Heart right ventricle (tissue), 16 donors: ENCODE results near the gene PLA2G2C. TPM values are rescaled to one million over a fixed set of nuclear protein-coding genes. Genes with fewer than 3 reads are reported as not detected.

Source experiments
- ATAC-seq, 8 donors: fragments of 200-7000 bp; cut with Tn5 transposase; one replicate each; pipeline ENCODE4 v1.9.1; 2020; ENCODE audit warnings: mild to moderate bottlenecking in 8 of 8, moderate library complexity in 8 of 8, moderate number of reproducible peaks in 1 of 8
- DNase-seq, 2 donors: peaks; one replicate each; pipeline ENCODE4 v3.0.0-alpha.2; 2020
- H3K27ac ChIP-seq, 10 donors: fragments of 200-600 bp; sonication (generic) in 2 of 10; one replicate each; pipeline versions ENCODE4 v1.5.0 to v1.8.0; 2020 to 2022; ENCODE audit warnings: mild to moderate bottlenecking in 3 of 10
- H3K27me3 ChIP-seq, 7 donors: fragments of 200-600 bp; one replicate each; pipeline ENCODE4 v1.8.0; 2021 to 2022; ENCODE audit warnings: mild to moderate bottlenecking in 2 of 7
- H3K36me3 ChIP-seq, 9 donors: fragments of 200-600 bp; sonication (generic) in 1 of 9; one replicate each; pipeline versions ENCODE4 v1.5.0 to v1.8.0; 2020 to 2022; ENCODE audit warnings: mild to moderate bottlenecking in 2 of 9
- H3K4me1 ChIP-seq, 9 donors: fragments of 200-600 bp; sonication (generic) in 1 of 9; one replicate each; pipeline versions ENCODE4 v1.5.0 to v1.8.0; 2020 to 2022; ENCODE audit warnings: mild to moderate bottlenecking in 4 of 9
- H3K4me3 ChIP-seq, 10 donors: fragments of 200-600 bp; sonication (generic) in 2 of 10; one replicate each; pipeline versions ENCODE4 v1.5.0 to v1.8.0; 2020 to 2022; ENCODE audit warnings: mild to moderate bottlenecking in 7 of 10, moderate library complexity in 2 of 10
- H3K9me3 ChIP-seq, 11 donors: fragments of 200-600 bp in 10 of 11; sonication (generic) in 2 of 11; one replicate each; pipeline versions ENCODE4 v1.5.0 to v1.8.0; 2013 to 2022; ENCODE audit warnings: mild to moderate bottlenecking in 2 of 11, control low read depth in 1 of 11, moderate library complexity in 1 of 11
- CTCF ChIP-seq, 9 donors: fragments of 200-600 bp; sonication (generic) in 2 of 9; IDR thresholded peaks; one replicate each; pipeline versions ENCODE4 v1.5.0 to v1.8.0; 2021 to 2022; ENCODE audit warnings: antibody characterized with exemption in 9 of 9, mild to moderate bottlenecking in 5 of 9, moderate library complexity in 1 of 9
- WGBS, 2 donors: extraction: QIAGEN DNeasy Blood & Tissue Kit; methylation state at CpG; one replicate each; pipeline ENCODE4 v1.1.7; 2013; ENCODE audit warnings: inconsistent platforms in 1 of 2; 5-methylcytosine and 5-hydroxymethylcytosine counted together
- intact Hi-C, 10 donors: fragments of 100-400 bp; cut with DNase I; formaldehyde crosslinking; loops; one replicate each; pipeline versions ENCODE4 v1.11.1 to v1.14.2; 2022
- polyA plus RNA-seq, 2 donors: library from polyadenylated mRNA; stranded (reverse); fragments of 200-250 nt; gene quantifications; one replicate each; pipeline ENCODE4 v1.2.3, GENCODE V29; 2013
- total RNA-seq, 10 donors: library from RNA; stranded (reverse); fragmentation: NEBNext Ultra II Directional in 3 of 10; extraction: Animal tissue kit (Norgen Biotek cat#: 25700) in 3 of 10; gene quantifications; one replicate each; pipeline versions ENCODE4 v1.2.1 to v1.2.4, GENCODE V29; 2021 to 2023
- donor health status: Arrhythmogenic right ventricular cardiomyopathy.
- donor health status: ischemic (EF 13 %, LVEDD 7.1; RV severe dilation, severe dysfunction).
- donor health status: healthy with polysubstance abuse.
- donor health status: DM: no; HTN: yes; CAD: no.
- donor health status: DM: no; HTN: no; CAD: no.
- donor health status: ischemic (EF 25% LVEDD 6.9; RV normal size, moderate dysfunction).
- donor health status: ischemic (EF 25% LVEDD 5.7; RV mildly dilated, moderate dysfunction).
- donor health status: healthy.
- donor health status: DM: yes; HTN: yes; CAD: no.
- donor health status: Ischemic cardiomyopathy.
- donor health status: ischemic (EF 35%, LVEDD 5.7; RV mildly dilated, moderate dysfunction).
- donor health status: nonischemic (EF 11% LVEDD 7.7; RV severe dilation, severe dysfunction).
- donor health status: DM: yes; HTN: yes; CAD: no.
- donor health status: PGD.
- donor health status: ischemic (EF 29% LVEDD 5.4; RV normal size, mild dysfunction).
- donor health status: nonischemic (EF 23%, LVEDD 6.1; RV moderate dilation, normal function).

PLA2G2C gene
- total and polyA plus RNA-seq, 12 donors = not detected

DNA sequence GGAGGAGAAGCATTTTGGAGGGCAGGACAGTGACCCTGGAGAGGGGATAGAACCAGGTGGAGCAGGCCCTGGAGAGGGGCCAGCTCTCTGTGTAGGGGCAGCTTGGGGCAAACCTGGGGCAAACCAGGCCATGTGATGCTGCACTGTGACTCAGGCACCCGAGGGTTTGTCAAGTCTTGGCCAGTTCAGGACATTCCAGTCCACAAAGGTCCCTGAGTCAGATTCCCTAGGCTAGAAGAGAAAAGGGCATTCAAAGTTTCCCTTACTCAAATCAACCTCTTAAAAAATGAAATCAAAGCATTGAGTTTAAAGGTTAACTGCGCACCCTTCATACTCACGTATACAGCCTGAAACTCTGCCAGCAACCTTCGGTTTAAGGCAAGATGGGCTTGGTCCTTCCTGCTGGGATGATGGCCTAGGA, 25.2 kb upstream of the PLA2G2C start:
- Histone ChIP-seq H3K36me3 (no peaks in the 10 kb centered on the region), H3K27ac (no peak overlapping the region), H3K9me3 (no peaks in the 10 kb centered on the region), H3K27me3 (peaks cover 0 to 62% (median 42%) of the 10 kb centered on the region in 7 donors), H3K4me1 (peaks cover 0 to 11% (median 8%) of the 10 kb centered on the region in 9 donors), H3K4me3 (no peak overlapping the region)
- intact Hi-C loops = loop anchor here in 6 of 10 donors (5.0 to 10.0 kb wide), 5 partner anchors 153 to 281 kb away; no protein-coding TSS in a partner anchor
- WGBS, 2 donors = 57 to 58% methylated on average over 4 of the region's 4 CpGs
- TF ChIP-seq CTCF (IDR thresholded peaks at IDR 0.05) = no peak
- no peak for DNase-seq
- ATAC-seq = no peak

GRCh38 chr1:20210736-20211460, 24.6 kb upstream of the PLA2G2C start:
- DNase-seq (no peak), ATAC-seq (peak in 1 of 8 donors; percentile 28)
- WGBS, 2 donors = 72 to 82% methylated on average over 10 of the region's 10 CpGs
- TF ChIP-seq CTCF (IDR thresholded peaks at IDR 0.05) = no peak
- no peaks in the 10 kb centered on the region for H3K9me3 ChIP-seq
- intact Hi-C loops = loop anchor here in 6 of 10 donors (5.0 to 10.0 kb wide), 5 partner anchors 154 to 281 kb away; no protein-coding TSS in a partner anchor
- H3K36me3 ChIP-seq = no peaks in the 10 kb centered on the region
- peaks cover 0 to 11% (median 8%) of the 10 kb centered on the region in 9 donors for H3K4me1 ChIP-seq
- H3K27me3 ChIP-seq = peaks cover 0 to 56% (median 37%) of the 10 kb centered on the region in 7 donors
- H3K4me3 ChIP-seq = no peak overlapping the region
- H3K27ac ChIP-seq = no peak overlapping the region

- no peaks in the 10 kb centered on the region for H3K9me3 ChIP-seq
- no peak for TF ChIP-seq CTCF (IDR thresholded peaks at IDR 0.05)
- H3K4me1 ChIP-seq = peaks cover 0 to 11% (median 8%) of the 10 kb centered on the region in 9 donors
- H3K4me3 ChIP-seq = no peak overlapping the region
- ATAC-seq (no peak), DNase-seq (no peak)
- peaks cover 0 to 45% (median 29%) of the 10 kb centered on the region in 7 donors for H3K27me3 ChIP-seq
- intact Hi-C loops = no loop called here
- H3K36me3 ChIP-seq = no peaks in the 10 kb centered on the region
- WGBS, 2 donors = 74 to 75% methylated on average over 4 of the region's 4 CpGs
- no peak overlapping the region for H3K27ac ChIP-seq
Observed at GRCh38 chr1:20209471-20209870, 23.2 kb upstream of the PLA2G2C start.

DNA sequence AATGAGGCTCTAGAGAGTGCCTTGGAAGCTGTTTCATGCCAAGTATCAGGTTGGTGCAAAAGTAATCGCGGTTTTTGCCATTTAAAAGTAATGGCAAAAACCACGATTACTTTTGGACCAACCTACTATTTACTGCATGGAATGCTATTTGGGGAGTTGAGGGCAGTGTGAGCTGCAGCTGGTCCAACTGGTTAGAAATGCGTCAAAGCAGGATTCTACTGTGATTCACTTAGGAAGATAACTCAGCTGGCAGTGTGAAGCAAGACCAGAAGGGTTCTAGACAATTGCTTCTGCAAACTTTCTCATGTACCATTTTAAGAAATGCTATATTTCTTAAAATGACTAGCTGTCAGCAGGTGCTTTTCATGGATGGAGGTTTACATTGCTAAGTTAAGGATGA, 21.2 kb upstream of the PLA2G2C start:
- peaks cover 0 to 4% (median 2%) of the 10 kb centered on the region in 9 donors for H3K4me1 ChIP-seq
- WGBS, 2 donors = 84 to 85% methylated on average over 4 of the region's 4 CpGs
- peaks cover 0 to 31% (median 25%) of the 10 kb centered on the region in 7 donors for H3K27me3 ChIP-seq
- H3K27ac ChIP-seq = no peak overlapping the region
- no peak for TF ChIP-seq CTCF (IDR thresholded peaks at IDR 0.05)
- DNase-seq (no peak), ATAC-seq (no peak)
- intact Hi-C loops = no loop called here
- H3K9me3 ChIP-seq = no peaks in the 10 kb centered on the region
- no peak overlapping the region for H3K4me3 ChIP-seq
- no peaks in the 10 kb centered on the region for H3K36me3 ChIP-seq
